SW 1271 (cell line): ENCODE results near the gene LSM10.

Source experiments
- DNase-seq, 2 experiments: peaks; one replicate each; lab custom pipeline; 2025; lab: John Stamatoyannopoulos, UW

LSM10 gene

DNA sequence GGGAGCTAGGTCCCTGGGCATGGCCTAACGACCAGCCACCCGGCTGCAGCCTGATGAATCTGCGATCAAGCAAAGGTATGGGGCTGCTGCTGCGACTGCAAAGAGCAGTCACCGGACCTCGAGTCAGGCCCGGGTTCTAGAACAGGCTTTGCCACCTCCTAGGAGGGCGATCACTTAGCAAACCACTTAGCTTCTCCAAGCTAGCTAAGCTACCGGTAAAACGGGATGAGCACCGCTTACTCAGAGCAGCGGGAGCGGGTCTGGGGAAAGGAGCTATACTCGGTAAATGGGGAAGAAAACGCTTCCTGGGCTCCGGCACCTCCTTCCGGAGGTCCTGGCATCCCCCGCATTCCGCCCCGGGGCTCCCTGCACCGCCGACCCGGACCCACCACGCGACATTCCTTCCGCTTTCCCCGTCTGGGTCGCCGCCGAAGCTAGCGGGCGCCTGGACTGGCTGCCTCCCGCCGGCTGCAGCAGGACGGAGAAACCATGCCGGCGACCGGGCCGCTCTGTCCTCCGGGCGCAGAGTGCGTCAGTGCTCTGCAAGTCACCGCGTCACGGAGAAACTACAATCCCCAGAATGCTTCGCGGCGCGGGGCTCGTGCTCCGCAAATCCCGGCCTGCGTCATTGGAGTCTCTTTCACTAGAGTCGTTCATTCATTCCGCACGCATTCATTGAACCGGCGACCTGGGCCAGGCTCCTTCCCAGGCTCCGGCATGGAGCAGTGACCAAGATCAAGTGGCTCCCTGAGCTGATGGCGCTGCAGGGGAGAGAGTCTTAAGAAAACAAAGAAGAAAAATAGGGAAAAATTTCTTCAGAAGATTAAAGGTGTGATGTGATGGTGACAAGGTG is at the start of gene LSM10:
Gene LSM10, minus strand, starts transcription at position 531 of the 853 bp plus-strand sequence. CDS start 3,779 bp downstream, outside the sequence.
- peak; percentile 69 to 81 for DNase-seq

DNA sequence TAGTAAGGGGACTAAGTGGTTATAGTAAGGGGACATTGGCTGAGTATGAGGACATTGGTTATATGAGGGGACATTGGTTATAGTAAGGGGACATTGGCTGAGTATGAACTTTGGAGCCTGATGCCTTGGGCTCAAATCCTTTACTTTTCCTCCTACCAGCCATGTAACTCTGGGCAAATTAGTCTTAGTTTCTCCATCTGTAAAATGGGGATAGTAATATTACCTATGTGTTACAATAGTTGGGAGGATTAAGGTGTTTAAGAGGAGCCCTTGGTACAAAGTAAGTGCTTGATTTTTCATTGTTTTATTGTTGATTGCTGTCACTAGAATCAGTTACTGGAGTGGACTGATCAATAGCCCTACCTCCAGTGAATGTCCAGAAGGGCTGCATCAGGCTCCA is 49.7 kb upstream of the LSM10 start:
- no peak for DNase-seq

DNA sequence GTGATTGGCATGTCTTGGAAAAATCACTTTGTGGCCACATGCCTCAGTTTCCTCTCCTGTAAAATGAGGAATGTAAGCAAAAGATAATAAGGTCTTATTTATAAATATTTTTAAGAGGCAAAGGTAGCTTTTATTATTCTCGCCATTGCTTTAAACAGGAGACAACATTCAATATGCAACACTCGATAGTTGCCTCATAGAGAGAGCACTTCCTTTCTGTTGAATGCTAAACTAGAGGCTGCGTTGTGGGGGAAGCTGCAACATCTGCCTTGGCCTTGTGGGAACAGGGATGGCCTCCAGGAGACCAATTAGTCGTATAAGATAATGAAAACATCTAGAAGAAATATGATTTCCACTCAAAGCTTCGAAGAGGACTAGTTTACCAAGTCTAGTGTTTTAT is 49.0 kb upstream of the LSM10 start:
- DNase-seq = no peak

DNA sequence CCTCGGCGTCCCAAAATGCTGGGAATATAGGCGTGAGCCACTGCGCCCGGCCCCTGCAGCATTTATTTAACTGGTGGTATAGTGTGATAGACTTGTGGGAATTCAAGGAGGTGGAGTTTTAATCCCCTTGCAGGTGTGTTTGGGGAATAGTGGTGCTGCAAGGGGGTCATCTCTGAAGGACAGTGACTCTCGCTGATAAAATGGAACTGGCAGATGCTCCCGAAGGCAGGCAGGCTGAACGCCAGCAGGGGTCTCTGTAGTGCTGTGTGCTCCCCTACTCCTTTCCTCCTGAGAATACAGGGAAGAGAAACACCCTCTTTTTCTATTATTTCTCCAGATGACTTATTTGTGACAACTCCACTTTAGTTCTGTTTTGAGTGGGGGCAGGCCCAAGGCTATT is 48.6 kb upstream of the LSM10 start:
- no peak for DNase-seq

DNA sequence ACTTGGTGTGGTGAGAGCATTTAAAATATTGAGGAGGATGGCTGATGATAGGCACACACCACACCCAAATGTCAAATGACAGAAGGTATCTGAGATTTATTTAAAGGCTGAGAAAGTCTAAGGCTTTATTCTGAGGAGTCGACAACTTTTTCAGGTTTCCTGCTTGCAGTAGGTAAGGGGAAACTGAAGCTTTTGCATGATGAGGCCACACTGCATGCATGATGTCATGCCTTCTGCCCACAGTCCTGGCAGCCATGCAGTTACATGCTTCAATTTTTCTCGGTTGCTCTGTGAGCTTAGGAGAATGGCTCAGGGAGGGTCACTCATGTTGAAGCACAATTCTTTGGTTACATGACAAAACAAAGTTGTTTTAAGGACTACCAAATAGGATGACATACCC is 45.6 kb upstream of the LSM10 start:
- DNase-seq = no peak

DNA sequence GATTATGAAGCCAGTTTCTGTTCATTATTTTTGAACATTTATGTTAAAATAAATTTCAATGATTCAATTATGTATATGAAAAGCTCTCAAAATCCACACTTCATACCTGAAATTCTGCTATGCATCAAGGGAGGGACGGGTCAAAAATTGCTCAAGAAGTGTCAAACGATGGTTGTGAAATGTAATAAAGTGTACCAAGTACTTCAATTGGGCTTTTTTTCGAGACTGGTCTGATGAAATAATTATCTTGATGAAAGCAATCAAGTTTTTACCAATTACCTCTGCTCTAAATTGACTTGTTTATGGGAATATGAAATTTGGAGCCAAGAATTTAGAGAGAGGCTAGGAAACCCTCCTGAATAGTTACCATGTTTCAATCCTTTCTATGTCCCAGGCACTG is 44.6 kb upstream of the LSM10 start:
- DNase-seq = no peak

DNA sequence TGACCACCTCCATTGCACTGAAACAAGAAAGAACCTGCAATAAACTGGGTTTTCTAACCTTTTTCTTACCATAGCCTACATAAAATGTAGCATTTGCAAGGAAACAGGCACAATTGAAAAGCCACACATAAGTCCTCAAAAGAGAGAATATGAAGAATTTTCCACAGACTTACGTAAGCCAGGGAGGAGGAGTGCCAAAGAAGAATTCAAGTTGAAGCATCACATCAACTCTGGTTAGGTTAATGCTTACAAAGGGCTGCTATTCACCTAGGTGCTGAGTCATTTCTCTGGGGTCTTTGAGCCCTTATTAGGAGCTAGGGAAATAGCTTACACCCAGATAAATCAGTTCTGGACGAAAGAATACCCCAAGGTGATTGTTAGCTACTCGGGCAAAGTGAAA is 42.9 kb upstream of the LSM10 start:
- no peak for DNase-seq

DNA sequence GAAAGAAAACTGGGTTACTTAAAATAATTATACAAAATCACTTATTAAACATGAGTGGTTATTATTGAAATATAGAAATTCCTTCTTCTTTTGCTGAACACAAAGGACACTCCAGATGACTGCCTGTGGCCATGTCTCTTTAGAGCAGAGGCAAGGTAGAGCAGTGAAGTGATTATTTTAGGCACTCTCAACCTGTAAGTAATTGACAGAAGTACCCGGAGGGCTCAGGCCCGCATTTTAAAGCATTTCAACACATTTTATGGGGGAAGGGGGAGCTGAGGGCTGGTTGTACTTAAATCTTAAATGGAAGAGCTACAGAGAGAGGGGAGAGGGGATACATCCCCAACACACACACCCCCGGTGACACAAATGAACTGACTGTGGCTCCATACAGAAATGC is 42.3 kb upstream of the LSM10 start:
- DNase-seq = no peak

DNA sequence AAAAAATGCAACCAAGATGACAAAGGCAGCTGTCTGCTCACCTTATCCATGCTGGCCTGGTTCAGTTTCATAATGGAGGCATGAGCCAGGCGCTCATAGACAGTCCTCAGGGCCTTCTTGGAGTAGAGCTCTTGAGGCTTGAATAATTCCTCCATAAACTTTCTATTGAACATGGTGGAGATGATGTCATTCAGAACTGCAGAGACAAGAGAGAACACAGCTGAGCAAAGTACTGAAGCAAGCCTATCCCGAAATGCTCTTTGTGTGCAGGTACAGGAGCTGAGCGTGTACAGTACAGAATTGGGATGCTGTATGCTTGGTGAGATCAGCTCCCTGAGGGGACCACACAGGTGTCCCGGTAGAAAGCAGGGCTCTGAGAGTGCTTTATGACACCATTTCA is 41.0 kb upstream of the LSM10 start:
- DNase-seq = no peak

DNA sequence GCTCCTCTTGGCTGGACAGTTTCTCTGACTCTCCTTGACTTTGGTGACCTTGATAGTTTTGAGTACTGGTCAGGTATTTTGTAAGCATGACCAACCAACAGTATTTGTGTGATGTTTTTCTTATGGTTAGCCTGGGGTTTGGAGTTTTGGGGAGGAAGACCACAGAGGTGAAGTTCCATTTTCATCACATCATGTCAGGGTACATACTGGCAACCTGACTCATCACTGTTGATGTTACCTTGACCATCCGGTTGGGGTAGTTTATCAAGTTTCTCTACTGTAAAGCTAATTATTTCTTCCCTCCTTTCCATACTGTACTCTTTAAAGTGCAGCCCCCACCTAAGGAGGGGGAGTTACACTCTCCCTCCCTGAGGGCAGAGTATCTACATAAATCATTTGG is 39.1 kb upstream of the LSM10 start:
- no peak for DNase-seq

DNA sequence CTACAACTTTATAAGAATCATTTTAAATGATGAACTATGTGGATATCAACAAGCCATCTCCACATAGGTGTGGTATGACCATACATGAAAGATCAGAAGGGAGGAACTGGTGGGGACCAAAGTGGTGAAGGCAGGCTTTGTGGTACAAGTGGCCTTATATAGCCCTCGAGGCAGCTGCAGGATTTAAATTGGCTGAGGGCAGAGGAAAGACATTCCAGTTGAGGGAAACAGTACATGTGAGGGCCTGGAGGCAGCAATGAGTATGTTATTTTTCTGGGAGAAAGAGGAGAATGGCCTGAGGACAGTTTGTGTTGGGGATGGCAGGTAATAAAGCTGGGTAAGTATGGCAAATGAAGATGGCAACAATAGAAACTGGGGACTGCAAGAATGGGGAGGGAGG is 35.4 kb upstream of the LSM10 start:
- no peak for DNase-seq

DNA sequence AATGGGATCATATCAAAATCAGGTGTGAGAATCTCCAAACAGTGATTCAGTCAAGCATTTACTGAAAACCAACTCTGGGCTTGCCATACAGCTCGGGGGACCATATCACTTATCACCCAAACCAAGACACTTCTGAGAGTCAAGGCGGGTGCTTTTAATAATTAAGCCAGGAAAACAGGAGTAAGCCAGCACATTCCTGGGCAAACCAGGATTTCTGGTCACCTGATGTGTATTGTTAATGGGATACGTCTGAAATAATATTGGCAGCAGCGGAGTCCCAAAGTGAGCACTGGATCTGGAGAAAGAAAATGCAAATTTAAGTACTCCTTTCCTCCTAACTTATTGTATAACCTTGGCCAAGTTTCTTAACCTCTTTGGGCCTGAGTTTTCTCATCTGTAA is 34.9 kb upstream of the LSM10 start:
- no peak for DNase-seq

DNA sequence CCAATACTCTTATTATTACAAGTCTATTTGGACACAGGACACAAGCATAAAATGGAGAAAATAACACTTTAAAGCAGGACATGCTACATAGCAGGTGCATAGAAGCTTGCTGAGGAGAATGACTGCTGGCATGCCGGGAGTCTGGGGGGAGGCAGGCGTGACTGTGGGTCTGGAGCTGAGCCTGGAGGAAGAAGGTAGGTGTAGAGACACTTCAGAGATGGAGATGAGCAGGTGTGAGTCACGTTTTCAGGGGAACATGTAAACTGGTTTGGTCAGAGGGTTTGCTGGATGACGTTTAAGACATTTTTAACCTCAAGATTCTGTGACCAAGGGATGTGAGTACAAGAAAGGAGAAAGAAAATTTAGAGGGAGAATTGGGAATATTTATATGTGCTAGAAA is 28.1 kb upstream of the LSM10 start:
- DNase-seq = no peak

DNA sequence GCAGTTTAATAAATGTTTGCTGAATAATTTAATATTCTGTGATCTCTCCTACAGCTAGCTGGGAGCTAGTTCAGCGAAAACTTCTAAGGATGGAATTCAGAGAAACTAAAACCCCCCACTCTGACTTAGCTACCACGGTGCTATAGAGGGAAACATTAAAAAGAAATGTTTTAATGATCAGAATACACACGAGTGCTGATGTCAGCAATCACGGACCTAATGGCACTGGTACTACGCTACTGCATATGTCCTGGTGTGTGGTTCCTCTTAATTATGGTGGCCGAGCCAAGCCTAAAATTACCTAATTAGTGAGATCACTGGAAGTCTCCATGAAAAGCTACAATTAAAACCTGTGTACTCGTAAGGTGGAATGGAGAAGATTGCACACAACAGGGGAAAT is 23.9 kb upstream of the LSM10 start:
- no peak for DNase-seq

DNA sequence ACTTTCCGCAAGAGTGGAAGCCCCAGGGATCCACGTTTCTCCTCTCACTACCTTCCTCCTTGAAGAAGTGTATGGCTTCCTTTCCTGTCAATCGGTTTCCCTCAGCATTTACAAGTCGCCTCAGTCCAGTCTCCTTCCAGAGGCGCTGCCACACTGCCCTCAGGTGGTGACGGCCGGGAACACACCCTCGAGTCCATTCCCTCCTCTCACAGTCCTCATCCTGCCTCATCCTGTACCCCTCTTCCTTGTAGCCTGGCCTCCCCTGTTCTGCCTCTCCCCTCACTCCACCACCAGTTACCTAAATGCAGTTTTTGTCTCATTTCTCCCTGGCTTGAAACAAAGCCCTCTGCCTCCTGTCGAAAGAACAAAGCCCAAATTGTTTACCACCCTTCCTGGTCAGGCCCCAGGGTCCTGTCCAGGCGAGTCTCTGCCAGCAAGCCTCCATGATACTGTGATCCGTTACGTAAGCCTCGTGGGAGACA is 23.2 kb upstream of the LSM10 start:
- peak; percentile 12 to 69 for DNase-seq

DNA sequence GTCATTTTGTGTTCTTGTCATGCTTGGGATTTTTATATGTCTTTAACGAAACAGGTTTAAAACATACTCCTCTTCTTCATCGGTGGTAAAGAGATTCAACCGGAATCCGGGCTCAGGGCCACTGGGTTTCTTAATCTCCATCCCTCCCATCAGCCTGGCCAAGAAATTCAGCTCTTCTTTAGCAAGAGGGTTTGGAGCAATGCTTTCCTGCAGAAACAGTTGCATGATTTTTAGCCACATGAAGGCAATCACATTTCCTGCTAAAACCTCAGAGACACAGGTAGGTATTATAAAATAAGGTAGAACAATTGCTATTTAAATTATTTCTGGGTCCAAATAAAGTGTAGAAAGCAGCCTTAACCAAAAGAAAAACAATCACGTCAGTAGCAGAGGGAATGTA is 22.7 kb upstream of the LSM10 start:
- no peak for DNase-seq

DNA sequence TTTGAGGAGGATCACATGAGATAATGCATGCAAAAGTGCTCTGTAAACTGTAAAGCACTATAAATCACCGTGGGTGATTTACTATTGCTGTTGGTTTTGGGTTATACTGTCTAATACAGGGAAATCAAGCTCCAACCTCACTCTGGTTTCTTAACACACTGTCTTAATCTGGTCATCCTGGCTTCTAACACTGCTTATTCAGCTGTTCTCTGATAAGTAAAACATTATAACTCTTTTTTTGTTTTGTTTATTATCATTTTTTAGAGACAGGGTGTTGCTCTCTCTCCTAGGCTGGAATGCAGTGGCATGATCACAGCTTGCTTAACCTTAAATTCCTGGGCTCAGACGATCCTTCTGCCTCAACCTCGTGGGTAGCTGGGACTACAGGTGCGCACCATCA is 21.9 kb upstream of the LSM10 start:
- no peak for DNase-seq

DNA sequence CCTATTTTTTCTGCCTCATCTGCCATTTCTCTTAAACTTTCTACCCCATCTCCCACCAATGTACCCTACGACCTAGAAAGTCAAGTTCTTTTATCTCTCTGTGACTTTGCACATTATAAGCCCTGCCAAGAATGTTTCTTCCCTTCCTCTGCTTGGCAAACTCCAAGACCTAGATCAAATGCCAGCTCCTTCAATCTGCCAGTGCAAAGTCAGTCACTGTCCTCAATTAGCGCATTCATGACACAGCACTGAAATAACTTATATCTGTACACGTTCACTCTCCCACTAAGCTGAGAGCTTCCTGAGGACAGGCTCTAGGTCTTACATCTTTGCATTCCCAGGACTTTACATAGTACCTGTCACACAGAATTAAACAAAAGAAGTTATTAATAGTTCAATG is 21.4 kb upstream of the LSM10 start:
- DNase-seq = no peak

DNA sequence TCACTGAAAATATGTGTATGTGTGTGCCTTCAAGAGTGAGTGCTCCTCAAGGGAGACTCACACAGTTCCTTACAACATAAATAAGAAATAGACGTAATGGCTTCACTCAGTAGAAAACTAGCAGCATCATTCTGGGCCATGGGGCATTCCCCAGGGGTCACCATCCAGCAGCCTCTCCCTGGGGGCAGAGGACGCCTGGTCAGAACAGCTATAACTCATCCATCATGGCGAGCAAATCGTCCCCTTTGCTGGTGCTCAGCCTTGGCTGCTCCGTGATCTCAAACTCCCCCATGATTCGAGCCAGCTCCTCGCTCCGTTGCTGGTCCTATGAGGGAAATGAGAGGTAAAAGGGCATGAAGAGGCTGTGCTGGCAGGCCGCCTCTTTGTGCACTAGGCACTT is 20.2 kb upstream of the LSM10 start:
- DNase-seq = no peak

DNA sequence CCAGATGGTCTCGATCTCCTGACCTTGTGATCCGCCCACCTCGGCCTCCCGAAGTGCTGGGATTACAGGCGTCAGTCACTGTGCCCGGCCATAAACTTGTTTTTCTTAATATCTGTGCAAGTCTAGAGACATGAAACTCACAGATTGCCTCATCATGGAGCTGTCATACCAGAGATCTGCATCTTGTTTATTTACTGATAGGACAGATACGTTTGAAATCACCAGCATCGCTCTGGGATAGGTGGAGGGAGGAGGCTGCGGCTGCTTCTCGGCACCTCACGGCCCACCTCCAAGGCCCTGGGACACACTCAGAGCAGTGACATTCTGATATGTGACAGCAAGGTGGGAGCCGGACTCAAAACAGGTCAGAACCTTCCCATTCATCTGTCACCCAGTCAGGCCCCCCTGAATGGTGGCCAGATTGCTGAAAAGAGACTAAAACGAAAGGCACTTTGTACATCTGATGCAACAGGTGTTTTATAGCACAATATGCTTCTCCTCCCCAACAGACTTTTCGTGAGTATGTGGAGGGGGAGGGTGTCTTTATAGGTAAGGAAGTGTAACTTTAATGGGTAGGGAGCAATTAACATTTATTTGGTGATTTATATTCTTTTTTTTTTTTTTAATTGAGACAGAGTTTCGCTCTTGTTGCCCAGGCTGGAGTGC is 18.1 kb upstream of the LSM10 start:
- no peak for DNase-seq

DNA sequence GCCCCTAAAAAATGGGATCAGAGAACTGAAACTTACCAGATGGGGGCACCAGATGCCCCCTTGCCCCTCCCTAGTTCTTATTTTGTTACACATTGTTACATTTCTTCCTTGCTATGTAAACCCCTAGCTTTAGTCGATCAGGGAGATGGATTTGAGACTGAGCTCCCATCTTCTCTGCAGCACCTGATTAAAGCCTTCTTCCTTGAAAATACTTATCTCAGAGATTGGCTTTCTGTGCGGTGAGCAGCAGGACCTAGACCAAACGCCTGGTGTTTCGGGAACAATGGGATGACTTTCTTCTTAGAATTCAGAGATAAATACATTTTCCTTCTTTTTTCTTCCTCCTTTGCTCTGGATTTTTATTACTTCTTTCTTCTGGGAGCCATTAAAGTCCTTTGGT is 16.7 kb upstream of the LSM10 start:
- DNase-seq = no peak

DNA sequence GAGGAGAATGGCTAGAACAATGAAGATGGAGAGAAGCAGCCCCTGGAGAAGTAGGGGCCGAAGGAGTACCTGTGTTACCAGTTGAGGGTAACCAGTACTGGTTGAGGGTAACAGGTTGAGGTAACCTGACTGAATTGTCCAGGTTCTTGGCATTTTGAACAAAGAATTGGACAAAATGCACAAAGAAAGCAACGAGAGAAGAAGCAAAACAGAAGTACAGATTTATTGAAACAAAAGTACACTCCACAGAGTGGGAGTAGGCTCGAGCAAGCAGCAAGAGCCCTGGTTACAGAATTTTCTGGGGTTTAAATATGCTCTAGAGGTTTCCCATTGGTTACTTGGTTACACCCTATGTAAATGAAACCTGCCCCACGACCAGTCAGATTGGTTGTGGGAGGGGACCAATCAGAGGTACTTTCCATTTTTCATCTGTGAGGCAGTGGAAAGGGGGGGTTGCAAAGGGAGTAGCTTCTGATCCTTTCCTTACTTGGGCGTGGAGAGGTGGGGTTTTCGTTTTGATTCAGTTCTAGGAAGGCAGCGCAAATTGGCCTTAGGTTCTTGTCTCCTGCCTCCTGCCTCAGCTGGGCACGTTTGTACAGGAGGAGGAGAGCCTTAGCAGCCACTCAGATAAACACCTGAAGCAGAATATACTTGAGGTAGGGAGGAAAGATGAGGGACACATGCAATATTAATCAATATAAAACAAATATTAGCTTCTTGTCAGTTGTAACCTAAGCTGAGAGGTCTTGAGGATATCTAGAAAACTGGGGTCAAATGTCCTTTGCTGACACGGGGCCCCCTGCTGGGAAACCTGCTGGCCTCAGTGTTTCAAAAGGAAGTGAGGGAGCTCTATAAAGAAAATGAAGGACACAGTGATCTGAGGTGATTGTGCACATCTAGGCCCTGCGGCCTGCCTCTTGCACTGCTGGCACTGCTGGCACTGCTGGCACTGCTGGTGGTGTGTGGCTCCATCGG is 14.3 kb upstream of the LSM10 start:
- no peak for DNase-seq
